Measurements from ENCODE around the gene PHF1.
A peak's percentile ranks its signal among the peaks of the same experiment; 100 is the strongest.

The PHF1 gene

DNA sequence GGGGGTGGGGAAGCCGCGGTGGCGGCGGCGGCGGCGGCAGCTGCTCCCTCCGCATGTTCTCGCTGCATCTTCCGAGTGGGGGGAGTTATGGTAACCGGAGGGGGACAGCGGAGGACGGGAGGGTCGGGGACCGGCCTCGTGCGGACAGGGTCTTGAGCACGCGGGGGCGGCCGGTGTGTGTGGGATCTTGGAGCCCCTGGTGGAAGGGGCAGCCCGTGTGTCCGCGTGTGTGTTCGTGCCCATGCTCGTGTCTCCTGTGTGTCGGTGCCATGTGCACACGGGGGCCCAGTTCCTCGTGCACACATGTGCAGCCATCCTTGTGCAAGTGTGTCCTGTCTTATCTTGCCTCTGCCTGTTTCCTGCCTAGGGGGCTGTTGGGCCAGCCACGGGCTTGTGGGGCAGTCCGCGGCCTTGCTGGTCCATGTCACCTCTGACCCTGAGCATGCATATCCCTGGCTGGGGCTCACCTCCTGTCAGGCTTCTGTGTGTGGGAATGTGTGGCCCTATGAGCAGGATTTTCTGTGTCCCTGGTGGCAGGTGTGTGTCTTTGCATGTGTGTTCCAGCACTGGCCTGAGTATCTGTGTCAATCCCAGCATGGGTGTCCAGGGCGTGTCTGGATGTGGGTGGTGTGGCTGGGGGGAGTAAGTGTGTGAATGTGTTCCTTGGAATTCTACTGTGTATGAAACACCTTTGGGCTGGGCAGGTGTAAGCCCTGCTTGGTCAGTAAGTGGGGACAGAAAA is 17.6 kb downstream of the PHF1 start:
- Histone ChIP-seq H3K27ac (peak overlapping the region in 20 of 21 experiments; percentile 31 to 95 (median 81)), H3K4me3 (peak overlapping the region; percentile 20 to 53 (median 51))

DNA sequence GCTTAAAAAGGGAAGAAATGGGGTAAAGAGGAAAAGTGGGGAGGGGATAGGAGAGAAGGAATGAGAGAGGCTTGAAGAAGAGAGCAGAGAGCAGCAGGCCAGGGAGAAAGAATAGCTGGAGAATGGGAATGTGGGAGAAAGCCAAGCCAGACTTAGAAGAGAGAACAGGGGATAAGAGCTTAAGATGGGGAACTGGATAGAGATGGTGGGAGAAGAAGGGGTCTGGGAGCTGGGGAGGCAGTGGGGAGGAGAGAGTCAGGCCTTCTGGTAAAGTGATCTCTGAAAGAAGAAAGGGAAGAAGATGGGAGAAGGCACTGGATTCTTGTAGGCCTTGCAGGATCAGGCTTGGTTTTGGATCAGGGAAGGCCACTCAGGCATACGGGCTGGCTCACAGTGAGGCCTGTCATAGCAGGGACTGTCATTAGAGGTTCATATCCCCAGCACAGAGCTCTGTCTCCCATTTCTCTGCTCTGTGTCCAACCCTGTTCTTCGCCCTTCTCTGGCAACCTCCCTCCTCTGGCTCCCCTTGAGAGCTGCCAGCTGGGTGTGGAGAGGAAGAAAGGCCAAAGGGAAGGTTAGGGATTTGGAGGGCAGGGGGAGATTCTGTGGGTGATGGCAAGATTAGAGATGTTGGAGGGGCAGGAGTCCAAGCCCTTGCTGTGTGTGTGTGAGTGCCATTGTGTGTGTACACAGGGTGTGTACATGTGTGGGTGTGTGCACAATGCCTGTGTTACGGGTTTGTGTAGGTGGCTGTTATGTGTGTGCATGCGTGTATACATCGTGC is 18.3 kb downstream of the PHF1 start:
- Histone ChIP-seq H3K27ac (peak overlapping the region in 20 of 21 experiments; percentile 13 to 95 (median 81)), H3K4me3 (no peak overlapping the region)

DNA sequence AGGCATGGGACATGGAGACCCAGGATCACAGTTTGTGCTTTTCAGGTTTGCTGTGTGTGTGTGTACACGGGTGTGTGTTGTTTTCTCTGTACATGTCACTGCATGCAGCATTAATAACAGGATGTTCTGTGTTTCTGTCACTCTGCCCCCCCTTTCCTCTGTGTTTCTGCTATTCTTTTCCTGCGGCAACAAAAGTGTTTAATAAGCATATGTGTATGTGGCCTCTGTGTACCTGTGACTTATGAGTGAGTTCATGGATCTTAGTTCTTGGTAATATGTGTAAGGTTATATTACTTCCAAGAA is 18.9 kb downstream of the PHF1 start:
- no peak overlapping the region for H3K4me3 ChIP-seq
- peak overlapping the region in 11 of 21 experiments; percentile 59 to 94 (median 83) for H3K27ac ChIP-seq

- H3K27ac ChIP-seq: peak overlapping the region in 5 of 21 experiments; percentile 46 to 87 (median 82)
- no peak overlapping the region for H3K4me3 ChIP-seq
Measured at GRCh38 chr6:33430334-33430733, 19.5 kb downstream of the PHF1 start.

GRCh38 chr6:33430991-33431879 is 20.4 kb downstream of the PHF1 start:
- H3K27ac ChIP-seq: peak overlapping the region in 7 of 21 experiments; percentile 13 to 84 (median 30)
- no peak overlapping the region for H3K4me3 ChIP-seq

- peak overlapping the region in 5 of 21 experiments; percentile 22 to 40 (median 30) for H3K27ac ChIP-seq
- H3K4me3 ChIP-seq: no peak overlapping the region
Measured at GRCh38 chr6:33431880-33432541, 21.2 kb downstream of the PHF1 start.

GRCh38 chr6:33432546-33432945 is 21.7 kb downstream of the PHF1 start:
- H3K4me3 ChIP-seq: no peak overlapping the region
- H3K27ac ChIP-seq: no peak overlapping the region

DNA sequence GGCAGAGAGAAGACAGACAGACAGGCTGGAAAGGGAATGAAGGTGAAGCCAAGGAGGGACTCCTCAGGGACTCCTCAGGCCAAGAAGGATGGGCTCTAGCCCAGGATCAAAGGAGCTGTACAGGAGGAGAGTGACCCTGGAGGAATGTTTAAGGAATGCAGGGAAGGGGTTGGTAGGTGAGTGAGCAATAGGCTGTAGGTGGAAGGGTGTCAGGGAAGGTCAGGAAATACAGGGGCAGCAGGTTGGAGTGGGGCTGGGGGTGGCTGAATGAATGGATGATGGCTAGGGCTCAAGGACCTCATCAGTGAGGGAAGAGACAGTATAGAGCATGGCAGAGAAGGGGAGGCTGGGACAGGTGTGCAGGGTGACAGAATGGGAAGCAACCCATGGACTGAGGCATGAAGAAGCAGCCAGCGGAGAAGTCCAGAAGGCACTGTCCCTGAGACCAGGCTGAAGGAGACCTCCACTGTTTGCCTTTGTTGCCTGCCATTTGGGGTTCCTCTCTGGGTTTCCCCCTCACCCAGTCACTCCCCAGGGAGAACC is 22.3 kb downstream of the PHF1 start:
- no peak overlapping the region for H3K4me3 ChIP-seq
- H3K27ac ChIP-seq: no peak overlapping the region

DNA sequence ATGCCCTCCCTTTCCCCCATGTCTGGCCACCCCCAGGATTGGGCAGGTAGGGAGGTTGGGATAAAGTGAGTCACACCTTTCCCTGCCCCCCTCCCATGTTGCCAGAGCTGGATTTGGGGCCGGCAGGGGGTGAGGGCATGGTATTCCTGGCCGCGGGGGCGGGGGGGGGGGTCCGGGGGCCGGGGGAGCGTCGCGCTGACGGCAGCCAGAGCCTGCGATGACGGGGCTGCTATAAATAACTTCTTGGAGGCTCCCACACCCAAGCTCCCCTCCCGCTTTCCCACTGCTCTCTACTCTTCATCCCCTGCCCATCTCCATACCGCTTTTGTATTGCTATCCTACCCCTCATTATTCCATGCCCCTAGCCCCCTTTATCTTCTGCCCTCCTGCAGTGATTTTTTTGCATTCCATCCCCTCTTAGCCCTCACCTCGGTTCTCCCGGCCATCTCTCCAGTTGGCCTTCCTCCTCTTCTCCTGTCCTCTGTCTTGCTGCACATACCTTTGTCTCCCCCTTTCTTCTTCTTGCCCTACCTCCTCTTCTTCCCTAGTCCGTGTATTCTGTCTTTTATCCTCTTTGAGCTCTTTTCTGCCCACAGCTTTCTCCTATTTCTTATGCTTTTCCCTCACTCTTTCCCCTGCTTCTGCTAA is 22.9 kb downstream of the PHF1 start:
- H3K4me3 ChIP-seq: no peak overlapping the region
- H3K27ac ChIP-seq: no peak overlapping the region

DNA sequence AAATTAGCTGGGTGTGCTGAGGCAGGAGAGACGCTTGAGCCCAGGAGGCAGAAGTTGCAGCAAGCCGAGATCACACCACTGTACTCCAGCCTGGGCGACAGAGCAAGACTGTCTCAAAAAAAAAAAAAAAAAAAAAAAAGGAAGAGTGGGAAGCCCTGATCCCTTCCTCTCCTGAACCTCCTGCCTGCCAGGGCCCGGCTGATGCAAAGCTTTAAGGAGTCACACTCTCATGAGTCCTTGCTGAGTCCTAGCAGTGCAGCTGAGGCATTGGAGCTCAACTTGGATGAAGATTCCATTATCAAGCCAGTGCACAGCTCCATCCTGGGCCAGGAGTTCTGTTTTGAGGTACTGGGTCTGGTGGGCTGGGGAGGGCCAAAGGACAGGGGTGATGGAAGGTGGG is 24.1 kb downstream of the PHF1 start:
- Histone ChIP-seq H3K27ac (no peak overlapping the region), H3K4me3 (no peak overlapping the region)

DNA sequence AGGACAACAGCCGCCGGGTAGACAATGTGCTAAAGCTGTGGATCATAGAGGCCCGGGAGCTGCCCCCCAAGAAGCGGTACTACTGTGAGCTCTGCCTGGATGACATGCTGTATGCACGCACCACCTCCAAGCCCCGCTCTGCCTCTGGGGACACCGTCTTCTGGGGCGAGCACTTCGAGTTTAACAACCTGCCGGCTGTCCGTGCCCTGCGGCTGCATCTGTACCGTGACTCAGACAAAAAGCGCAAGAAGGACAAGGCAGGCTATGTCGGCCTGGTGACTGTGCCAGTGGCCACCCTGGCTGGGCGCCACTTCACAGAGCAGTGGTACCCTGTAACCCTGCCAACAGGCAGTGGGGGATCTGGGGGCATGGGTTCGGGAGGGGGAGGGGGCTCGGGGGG is 26.9 kb downstream of the PHF1 start:
- Histone ChIP-seq H3K27ac (no peak overlapping the region), H3K4me3 (no peak overlapping the region)

- no peak overlapping the region for H3K27ac ChIP-seq
- H3K4me3 ChIP-seq: no peak overlapping the region
Measured at GRCh38 chr6:33438978-33439594, 28.3 kb downstream of the PHF1 start.

DNA sequence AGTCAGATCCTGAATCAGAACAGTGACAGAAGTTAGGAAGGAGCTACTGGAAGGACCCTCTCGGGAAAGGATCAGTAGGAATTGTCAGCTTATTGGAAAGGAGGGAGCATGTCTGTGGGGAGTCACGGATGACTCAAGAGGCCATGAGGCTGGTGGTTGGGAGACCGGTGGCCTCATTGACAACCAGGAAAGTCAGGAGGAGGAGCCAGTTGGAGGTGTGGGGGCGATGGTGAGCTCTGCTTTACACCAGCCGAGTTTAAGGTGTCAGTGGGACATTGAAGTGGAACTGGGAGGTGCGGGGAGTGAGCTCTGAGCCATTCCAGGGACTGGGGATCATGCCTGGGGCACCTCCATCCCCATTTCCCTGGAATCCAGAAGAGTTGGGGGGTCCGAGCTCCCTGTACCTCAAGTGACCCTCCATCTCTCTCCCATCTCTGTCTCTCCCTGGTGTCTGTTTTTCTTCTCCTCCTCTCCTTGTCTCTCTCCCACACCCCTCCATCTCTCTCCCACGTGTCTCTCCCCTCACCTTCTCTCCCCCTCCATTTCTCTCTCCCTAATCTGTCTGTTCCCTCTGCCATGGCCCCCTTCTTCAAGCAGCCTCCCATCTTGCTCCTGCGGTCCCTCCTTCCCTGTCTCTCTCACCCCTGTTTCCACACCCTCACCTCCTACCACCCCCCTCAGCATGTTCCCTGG is 29.3 kb downstream of the PHF1 start:
- Histone ChIP-seq H3K27ac (no peak overlapping the region), H3K4me3 (no peak overlapping the region)

- Histone ChIP-seq H3K27ac (no peak overlapping the region), H3K4me3 (no peak overlapping the region)
Measured at GRCh38 chr6:33440649-33441309, 30.0 kb downstream of the PHF1 start.

- H3K27ac ChIP-seq: no peak overlapping the region
- no peak overlapping the region for H3K4me3 ChIP-seq
Measured at GRCh38 chr6:33441457-33441856, 30.6 kb downstream of the PHF1 start.

- Histone ChIP-seq H3K27ac (no peak overlapping the region), H3K4me3 (no peak overlapping the region)
Measured at GRCh38 chr6:33442283-33442682, 31.5 kb downstream of the PHF1 start.

GRCh38 chr6:33443025-33443424 is 32.2 kb downstream of the PHF1 start:
- H3K4me3 ChIP-seq: no peak overlapping the region
- no peak overlapping the region for H3K27ac ChIP-seq
